GM19455 (cell line): Measurements from ENCODE around the gene C6orf89.
"Not testable (repeated sequence)": the region's sequence is repeated elsewhere in the genome, so short reads cannot be mapped to it uniquely, and the experiment has no call there.

ENCODE experiments used
- ATAC-seq: cut with Tn5 transposase; IDR thresholded peaks from one replicate; pipeline ENCODE4 v1.9.1; 2021; ENCODE audit not compliant: unreplicated experiment

Gene C6orf89

GRCh38 chr6:36886950-36887618 lies 1.3 kb downstream of the C6orf89 start:
- no peak for ATAC-seq

GRCh38 chr6:36888115-36888643 lies 2.4 kb downstream of the C6orf89 start:
- no peak for ATAC-seq

- no peak for ATAC-seq
Measured at GRCh38 chr6:36888654-36889481, 3.1 kb downstream of the C6orf89 start.

- no peak for ATAC-seq
Measured at GRCh38 chr6:36890112-36890663, 4.4 kb downstream of the C6orf89 start.

- not testable (repeated sequence) for ATAC-seq
Measured at GRCh38 chr6:36891153-36891552, 5.4 kb downstream of the C6orf89 start.

GRCh38 chr6:36893976-36894932 lies 8.5 kb downstream of the C6orf89 start:
- ATAC-seq = no peak

- no peak for ATAC-seq
Measured at GRCh38 chr6:36897609-36898008, 11.9 kb downstream of the C6orf89 start.

- ATAC-seq = no peak
Measured at GRCh38 chr6:36904114-36904513, 18.4 kb downstream of the C6orf89 start.

- ATAC-seq = no peak
Measured at GRCh38 chr6:36904851-36905393, 19.2 kb downstream of the C6orf89 start.

- no peak for ATAC-seq
Measured at GRCh38 chr6:36906539-36907325, 21.0 kb downstream of the C6orf89 start.

- ATAC-seq = no peak
Measured at GRCh38 chr6:36907781-36908180, 22.0 kb downstream of the C6orf89 start.

- no peak for ATAC-seq
Measured at GRCh38 chr6:36908747-36909146, 23.0 kb downstream of the C6orf89 start.

GRCh38 chr6:36912030-36912454 lies 26.3 kb downstream of the C6orf89 start:
- ATAC-seq = no peak

- ATAC-seq = peak; percentile 91
Measured at GRCh38 chr6:36912586-36912985, 26.8 kb downstream of the C6orf89 start.

GRCh38 chr6:36913082-36913481 lies 27.3 kb downstream of the C6orf89 start:
- no peak for ATAC-seq

- no peak for ATAC-seq
Measured at GRCh38 chr6:36914227-36914794, 28.6 kb downstream of the C6orf89 start.

GRCh38 chr6:36915599-36915998 lies 29.8 kb downstream of the C6orf89 start:
- no peak for ATAC-seq

- no peak for ATAC-seq
Measured at GRCh38 chr6:36916126-36916525, 30.4 kb downstream of the C6orf89 start.

GRCh38 chr6:36917541-36918193 lies 31.9 kb downstream of the C6orf89 start:
- ATAC-seq = no peak
